Measurements from ENCODE around the gene GP5.

GP5 gene

GRCh38 chr3:194422188-194422587 is 23.1 kb upstream of the GP5 start:
- Histone ChIP-seq H4K20me1 (ENCODE audit: insufficient read depth, low read length) (no peaks in the 10 kb centered on the region), H3K4me1 (ENCODE audit: insufficient read depth, low read length) (no peaks in the 10 kb centered on the region), H3K9me3 (ENCODE audit: insufficient read depth, low read length, severe bottlenecking) (no peaks in the 10 kb centered on the region), H3K36me3 (ENCODE audit: insufficient read depth, low read length) (peaks cover 70% of the 10 kb centered on the region), H3K4me3 (ENCODE audit: low read depth in 1 of 2, low read length in 2 of 2) (no peak overlapping the region), H3K9ac (ENCODE audit: low read depth, low read length) (no peak overlapping the region), H3K79me2 (ENCODE audit: insufficient read depth, low read length) (no peaks in the 10 kb centered on the region), H2AFZ (ENCODE audit: low read depth, low read length) (no peak overlapping the region), H3K27ac (ENCODE audit: low read length) (no peak overlapping the region), H3K27me3 (ENCODE audit: insufficient read depth, low read length, poor library complexity) (no peaks in the 10 kb centered on the region), H3K4me2 (ENCODE audit: insufficient read depth, low read length) (no peak overlapping the region)
- DNase-seq (no peak), ATAC-seq (ENCODE audit: insufficient read depth, low read depth) (no peak)
- TF ChIP-seq EZH2 (IDR thresholded peaks at IDR 0.05; ENCODE audit: borderline replicate concordance, low read depth, low read length, severe bottlenecking) (no peak), CTCF (IDR thresholded peaks at IDR 0.05; ENCODE audit: borderline replicate concordance, extremely low read depth, low read length, poor library complexity, severe bottlenecking) (no peak)

GRCh38 chr3:194418671-194419070 is 19.6 kb upstream of the GP5 start:
- TF ChIP-seq CTCF (IDR thresholded peaks at IDR 0.05; ENCODE audit: borderline replicate concordance, extremely low read depth, low read length, poor library complexity, severe bottlenecking), result no peak
- no peak for TF ChIP-seq EZH2 (IDR thresholded peaks at IDR 0.05; ENCODE audit: borderline replicate concordance, low read depth, low read length, severe bottlenecking)
- no peaks in the 10 kb centered on the region for H3K4me1 ChIP-seq (ENCODE audit: insufficient read depth, low read length)
- H3K9ac ChIP-seq (ENCODE audit: low read depth, low read length), result no peak overlapping the region
- no peaks in the 10 kb centered on the region for H3K27me3 ChIP-seq (ENCODE audit: insufficient read depth, low read length, poor library complexity)
- peaks cover 46% of the 10 kb centered on the region for H3K36me3 ChIP-seq (ENCODE audit: insufficient read depth, low read length)
- ATAC-seq (ENCODE audit: insufficient read depth, low read depth) (no peak), DNase-seq (no peak)
- H4K20me1 ChIP-seq (ENCODE audit: insufficient read depth, low read length), result no peaks in the 10 kb centered on the region
- no peak overlapping the region for H2AFZ ChIP-seq (ENCODE audit: low read depth, low read length)
- H3K4me3 ChIP-seq (ENCODE audit: low read depth in 1 of 2, low read length in 2 of 2), result no peak overlapping the region
- no peak overlapping the region for H3K4me2 ChIP-seq (ENCODE audit: insufficient read depth, low read length)
- H3K79me2 ChIP-seq (ENCODE audit: insufficient read depth, low read length), result no peaks in the 10 kb centered on the region
- no peaks in the 10 kb centered on the region for H3K9me3 ChIP-seq (ENCODE audit: insufficient read depth, low read length, severe bottlenecking)
- no peak overlapping the region for H3K27ac ChIP-seq (ENCODE audit: low read length)

- Histone ChIP-seq H4K20me1 (ENCODE audit: insufficient read depth, low read length) (no peaks in the 10 kb centered on the region), H3K4me3 (ENCODE audit: low read depth in 1 of 2, low read length in 2 of 2) (no peak overlapping the region), H3K4me1 (ENCODE audit: insufficient read depth, low read length) (no peaks in the 10 kb centered on the region), H3K9me3 (ENCODE audit: insufficient read depth, low read length, severe bottlenecking) (no peaks in the 10 kb centered on the region), H3K27ac (ENCODE audit: low read length) (no peak overlapping the region), H3K4me2 (ENCODE audit: insufficient read depth, low read length) (no peak overlapping the region), H3K27me3 (ENCODE audit: insufficient read depth, low read length, poor library complexity) (no peaks in the 10 kb centered on the region), H3K9ac (ENCODE audit: low read depth, low read length) (no peak overlapping the region), H2AFZ (ENCODE audit: low read depth, low read length) (no peak overlapping the region), H3K36me3 (ENCODE audit: insufficient read depth, low read length) (peaks cover 39% of the 10 kb centered on the region), H3K79me2 (ENCODE audit: insufficient read depth, low read length) (no peaks in the 10 kb centered on the region)
- ATAC-seq (ENCODE audit: insufficient read depth, low read depth) (no peak), DNase-seq (no peak)
- TF ChIP-seq CTCF (IDR thresholded peaks at IDR 0.05; ENCODE audit: borderline replicate concordance, extremely low read depth, low read length, poor library complexity, severe bottlenecking), result no peak
- no peak for TF ChIP-seq EZH2 (IDR thresholded peaks at IDR 0.05; ENCODE audit: borderline replicate concordance, low read depth, low read length, severe bottlenecking)
These were observed 8.4 kb upstream of the GP5 start for GRCh38 chr3:194407423-194407822.

- no peak for TF ChIP-seq EZH2 (IDR thresholded peaks at IDR 0.05; ENCODE audit: borderline replicate concordance, low read depth, low read length, severe bottlenecking)
- no peak for TF ChIP-seq CTCF (IDR thresholded peaks at IDR 0.05; ENCODE audit: borderline replicate concordance, extremely low read depth, low read length, poor library complexity, severe bottlenecking)
- no peak overlapping the region for H2AFZ ChIP-seq (ENCODE audit: low read depth, low read length)
- no peaks in the 10 kb centered on the region for H3K79me2 ChIP-seq (ENCODE audit: insufficient read depth, low read length)
- no peak overlapping the region for H3K9ac ChIP-seq (ENCODE audit: low read depth, low read length)
- H3K27ac ChIP-seq (ENCODE audit: low read length), result no peak overlapping the region
- H3K4me1 ChIP-seq (ENCODE audit: insufficient read depth, low read length), result no peaks in the 10 kb centered on the region
- no peaks in the 10 kb centered on the region for H4K20me1 ChIP-seq (ENCODE audit: insufficient read depth, low read length)
- H3K36me3 ChIP-seq (ENCODE audit: insufficient read depth, low read length), result peaks cover 30% of the 10 kb centered on the region
- H3K27me3 ChIP-seq (ENCODE audit: insufficient read depth, low read length, poor library complexity), result no peaks in the 10 kb centered on the region
- H3K4me2 ChIP-seq (ENCODE audit: insufficient read depth, low read length), result no peak overlapping the region
- no peak for ATAC-seq (ENCODE audit: insufficient read depth, low read depth)
- no peak for DNase-seq
- no peak overlapping the region for H3K4me3 ChIP-seq (ENCODE audit: low read depth in 1 of 2, low read length in 2 of 2)
- peaks cover 3% of the 10 kb centered on the region for H3K9me3 ChIP-seq (ENCODE audit: insufficient read depth, low read length, severe bottlenecking)
These were observed 6.7 kb upstream of the GP5 start for GRCh38 chr3:194405766-194406165.
